HG02763 (cell line): ENCODE results near the gene GTF2IRD2.
A peak's percentile ranks its signal among the peaks of the same experiment; 100 is the strongest.
"Not testable (repeated sequence)": the region's sequence is repeated elsewhere in the genome, so short reads cannot be mapped to it uniquely, and the experiment has no call there.

Source experiments
- ATAC-seq: cut with Tn5 transposase; IDR thresholded peaks from one replicate; pipeline ENCODE4 v1.9.1; 2021; ENCODE audit warnings: mild to moderate bottlenecking, moderate library complexity; ENCODE audit not compliant: unreplicated experiment

Gene GTF2IRD2

DNA sequence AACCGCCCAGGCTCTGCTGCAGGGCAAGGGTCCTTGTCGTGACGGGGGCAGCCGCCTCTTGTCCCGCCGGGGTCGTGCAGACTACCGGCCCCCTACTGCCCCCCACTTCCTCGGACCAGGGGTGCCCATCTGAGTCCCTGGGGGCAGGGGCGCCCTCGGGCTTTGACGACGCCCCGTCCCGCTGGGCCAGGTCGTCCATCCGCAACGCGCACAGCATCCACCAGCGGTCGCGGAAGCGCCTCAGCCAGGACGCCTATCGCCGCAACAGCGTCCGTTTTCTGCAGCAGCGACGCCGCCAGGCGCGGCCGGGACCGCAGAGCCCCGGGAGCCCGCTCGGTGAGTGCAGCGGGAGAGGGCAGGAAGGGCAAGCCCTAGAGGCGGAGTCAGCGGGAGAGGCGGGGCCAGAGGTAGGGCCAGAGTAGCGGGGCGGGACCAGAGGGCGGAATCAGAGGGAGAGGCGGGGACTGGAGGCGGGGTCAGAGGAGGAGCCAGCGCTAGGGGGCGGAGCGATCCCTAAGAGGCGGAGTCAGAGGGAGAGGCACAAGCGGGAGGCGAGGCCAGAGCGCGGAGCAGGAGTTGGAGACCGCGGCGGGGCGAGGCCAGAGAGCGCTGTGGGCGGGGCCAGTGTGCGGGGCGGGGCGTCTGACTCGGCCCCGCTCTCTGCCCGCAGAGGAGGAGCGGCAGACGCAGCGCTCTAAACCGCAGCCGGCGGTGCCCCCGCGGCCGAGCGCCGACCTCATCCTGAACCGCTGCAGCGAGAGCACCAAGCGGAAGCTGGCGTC, 62.8 kb downstream of the GTF2IRD2 start:
- ATAC-seq: peak; percentile 83

DNA sequence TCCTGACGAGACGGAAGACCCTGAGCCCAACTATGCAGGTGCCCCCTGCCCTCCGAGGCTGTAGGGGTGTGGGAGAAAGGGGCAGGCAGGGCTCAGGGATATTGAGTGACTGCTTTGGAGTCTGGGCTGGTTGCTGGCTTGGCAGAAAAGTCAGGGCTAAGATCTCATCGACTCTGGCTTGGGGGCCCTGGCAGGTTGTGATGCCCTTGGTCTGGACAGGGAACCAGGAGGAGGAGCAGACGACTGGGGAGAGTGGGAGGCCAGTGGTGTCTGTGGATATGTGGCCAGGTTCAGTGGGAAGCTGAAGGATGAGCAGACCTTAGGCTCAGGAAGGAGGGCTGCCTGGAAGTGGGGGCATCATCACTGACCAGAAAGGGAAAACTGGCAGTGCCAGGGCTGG, 67.8 kb downstream of the GTF2IRD2 start:
- not testable (repeated sequence) for ATAC-seq

DNA sequence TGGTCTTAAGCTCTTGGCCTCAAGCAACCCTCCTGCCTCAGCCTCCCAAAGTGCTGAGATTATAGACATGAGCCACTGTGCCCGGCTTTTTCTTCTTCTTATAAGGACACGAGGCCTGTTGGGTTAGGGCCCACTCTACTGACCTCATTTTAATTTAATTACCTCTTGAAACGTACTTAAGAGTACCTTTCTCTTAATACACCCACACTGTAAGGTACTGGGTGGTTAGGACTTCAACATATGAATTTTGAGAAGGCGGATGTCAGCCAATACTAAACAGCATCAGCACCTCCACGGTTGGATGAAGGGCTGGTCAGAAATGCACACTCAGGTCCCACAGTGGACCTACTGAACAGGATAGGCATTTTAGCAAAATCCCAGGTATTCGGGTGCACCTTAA, 69.7 kb downstream of the GTF2IRD2 start:
- not testable (repeated sequence) for ATAC-seq

DNA sequence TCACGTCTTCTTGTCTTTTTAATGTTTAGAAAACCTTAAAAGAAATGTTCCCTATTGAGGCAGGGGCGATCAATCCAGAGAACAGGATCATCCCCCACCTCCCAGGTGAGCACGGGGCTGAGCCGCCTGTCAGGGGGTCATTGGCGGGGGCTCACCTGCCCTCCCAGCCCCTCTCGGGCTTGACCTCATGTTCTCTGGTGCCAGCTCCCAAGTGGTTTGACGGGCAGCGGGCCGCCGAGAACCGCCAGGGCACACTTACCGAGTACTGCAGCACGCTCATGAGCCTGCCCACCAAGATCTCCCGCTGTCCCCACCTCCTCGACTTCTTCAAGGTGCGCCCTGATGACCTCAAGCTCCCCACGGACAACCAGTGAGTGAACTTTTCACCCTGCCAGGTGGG, 72.4 kb downstream of the GTF2IRD2 start:
- ATAC-seq: not testable (repeated sequence)

DNA sequence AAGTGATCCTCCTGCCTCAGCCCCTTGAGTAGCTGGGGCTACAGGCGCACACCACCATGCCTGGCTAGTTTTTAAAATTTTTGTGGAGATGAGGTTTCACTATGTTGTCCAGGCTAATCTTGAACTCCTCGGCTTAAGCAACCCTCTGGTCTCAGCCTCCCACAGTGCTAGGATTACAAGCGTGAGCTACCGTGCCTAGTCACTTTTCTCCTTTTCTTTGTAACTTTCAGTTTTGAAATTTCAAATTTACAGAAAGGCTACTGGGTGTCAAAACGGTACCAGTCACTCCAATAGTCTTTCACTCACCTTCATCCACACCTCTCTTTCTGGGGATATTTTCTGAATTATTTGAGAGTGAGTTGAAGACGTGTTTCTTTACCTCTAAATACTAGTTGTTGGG, 76.3 kb downstream of the GTF2IRD2 start:
- ATAC-seq: not testable (repeated sequence)

DNA sequence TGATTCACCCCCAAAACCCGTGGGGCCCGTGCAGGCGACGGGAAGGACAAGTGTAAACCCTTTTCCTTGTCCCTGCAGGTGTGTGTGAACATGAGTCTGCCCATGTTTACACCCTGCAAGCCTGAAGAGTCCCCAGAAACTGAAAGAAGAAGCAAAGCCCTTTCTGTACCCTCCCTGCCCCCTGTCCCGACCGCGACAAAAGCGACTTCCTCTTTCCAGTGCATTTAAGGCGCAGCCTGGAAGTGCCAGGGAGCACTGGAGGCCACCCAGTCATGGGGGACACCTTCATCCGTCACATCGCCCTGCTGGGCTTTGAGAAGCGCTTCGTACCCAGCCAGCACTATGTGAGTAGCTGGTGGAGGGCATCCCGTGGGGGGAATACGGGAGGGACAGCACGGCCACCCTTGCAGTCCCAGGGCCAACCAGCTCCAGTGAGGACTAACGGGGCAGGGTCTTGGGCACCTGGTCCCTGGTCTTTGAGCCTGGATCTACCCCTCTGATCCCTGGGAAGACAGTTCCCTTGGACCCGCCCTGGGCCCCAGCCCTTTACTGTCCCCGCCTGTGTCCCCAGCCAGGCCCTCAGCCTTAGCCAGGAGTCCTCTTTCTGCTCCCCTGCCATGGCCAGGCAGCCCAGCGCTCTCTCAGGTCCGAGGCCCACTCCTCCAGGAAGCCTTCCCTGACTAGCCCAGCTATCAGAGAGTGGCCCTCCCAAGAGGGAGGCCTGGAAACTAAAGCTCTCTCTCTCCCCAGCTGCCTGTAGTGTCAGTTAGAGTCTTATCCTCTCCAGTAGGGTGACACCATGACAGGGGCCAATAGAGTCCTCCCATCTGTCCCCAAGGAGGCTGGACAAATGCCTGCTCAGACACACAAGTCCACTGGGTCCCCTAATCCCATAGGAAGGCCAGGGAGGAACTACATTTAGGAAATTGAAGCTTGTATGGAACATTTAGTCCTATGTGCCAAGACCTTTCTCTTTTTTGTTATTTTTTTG, 77.3 kb downstream of the GTF2IRD2 start, which contains the start of gene NCF1:
Gene NCF1 (plus strand): TSS at position 252 of the 991 bp plus-strand sequence. CDS start 21 bp downstream, at position 273.
- peak; percentile 83 for ATAC-seq

DNA sequence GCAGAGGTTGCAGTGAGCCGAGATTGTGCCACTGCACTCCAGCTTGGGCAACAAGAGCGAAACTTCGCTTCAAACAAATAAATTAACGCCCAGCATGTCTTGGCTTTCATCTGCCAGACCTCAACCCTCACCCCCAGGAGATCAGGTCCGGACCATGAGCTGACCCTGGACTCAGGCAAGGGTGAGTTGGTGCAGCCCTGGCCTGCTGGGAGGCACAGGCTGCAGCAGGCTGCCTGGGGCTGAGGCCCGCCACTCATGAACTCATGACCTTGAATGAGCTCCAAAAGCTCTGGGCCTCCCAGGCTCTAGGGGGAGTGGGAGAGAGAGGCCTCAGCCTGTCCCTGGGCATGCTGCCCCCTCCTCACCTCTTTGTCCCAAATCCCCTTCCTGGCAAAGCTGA, 79.3 kb downstream of the GTF2IRD2 start:
- ATAC-seq: not testable (repeated sequence)

- ATAC-seq: not testable (repeated sequence)
Measured at GRCh38 chr7:74770062-74770461, 81.3 kb downstream of the GTF2IRD2 start.

GRCh38 chr7:74766991-74767390, 84.4 kb downstream of the GTF2IRD2 start:
- not testable (repeated sequence) for ATAC-seq

GRCh38 chr7:74766509-74766908, 84.9 kb downstream of the GTF2IRD2 start:
- not testable (repeated sequence) for ATAC-seq

DNA sequence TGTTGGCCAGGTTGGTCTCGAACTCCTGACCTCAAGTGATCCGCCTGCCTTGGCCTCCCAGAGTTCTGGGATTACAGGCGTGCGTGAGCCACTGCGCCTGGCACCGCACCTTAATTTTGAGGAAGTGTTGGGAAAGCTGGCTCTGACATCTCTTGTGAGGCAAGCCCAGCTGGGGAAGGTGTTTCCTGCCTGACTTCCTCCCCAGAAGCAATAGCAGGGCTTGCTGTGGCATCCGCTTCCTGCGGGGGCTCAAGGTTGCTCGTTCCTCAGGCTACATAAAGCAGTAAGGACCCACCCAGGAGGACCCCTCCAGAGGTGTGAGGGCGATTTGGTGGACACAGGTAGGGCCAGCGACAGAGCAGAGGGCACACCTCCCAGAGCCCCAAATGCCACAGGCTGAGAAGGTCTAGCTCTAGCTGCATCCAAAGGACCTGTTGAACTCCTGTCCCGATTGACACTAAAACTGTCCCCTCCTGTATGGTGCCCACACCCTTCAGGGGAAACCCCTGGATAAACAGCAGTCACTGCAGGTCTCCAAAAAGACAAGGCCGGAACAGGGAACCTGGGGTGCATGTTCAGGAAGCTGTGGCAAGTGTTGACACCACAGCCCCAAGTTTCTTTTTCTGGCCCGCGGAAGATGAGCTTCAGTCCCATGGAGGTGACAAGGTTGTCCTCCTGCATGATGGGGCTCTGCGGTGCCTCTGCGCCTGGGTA, 86.0 kb downstream of the GTF2IRD2 start:
- ATAC-seq: not testable (repeated sequence)

GRCh38 chr7:74758982-74759381, 92.4 kb downstream of the GTF2IRD2 start:
- ATAC-seq: not testable (repeated sequence)

DNA sequence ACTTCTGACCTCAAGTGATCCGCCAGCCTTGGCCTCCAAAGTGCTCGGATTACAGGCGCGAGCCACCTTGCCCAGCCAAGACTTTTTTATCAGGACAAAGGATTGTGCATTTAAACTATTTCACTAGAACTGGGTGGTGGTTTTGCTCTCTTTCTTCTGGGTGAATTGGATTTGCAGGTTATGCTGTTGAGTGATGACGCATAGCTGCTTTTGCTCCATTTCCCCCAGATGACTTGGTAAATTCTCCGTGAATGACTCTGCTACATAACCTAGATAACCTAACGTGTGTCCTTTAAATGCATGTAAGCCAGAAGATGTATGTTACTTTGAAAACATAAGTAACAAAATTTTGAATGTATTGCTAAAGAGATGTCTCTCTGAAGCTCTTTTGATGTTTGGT, 93.1 kb downstream of the GTF2IRD2 start:
- not testable (repeated sequence) for ATAC-seq

DNA sequence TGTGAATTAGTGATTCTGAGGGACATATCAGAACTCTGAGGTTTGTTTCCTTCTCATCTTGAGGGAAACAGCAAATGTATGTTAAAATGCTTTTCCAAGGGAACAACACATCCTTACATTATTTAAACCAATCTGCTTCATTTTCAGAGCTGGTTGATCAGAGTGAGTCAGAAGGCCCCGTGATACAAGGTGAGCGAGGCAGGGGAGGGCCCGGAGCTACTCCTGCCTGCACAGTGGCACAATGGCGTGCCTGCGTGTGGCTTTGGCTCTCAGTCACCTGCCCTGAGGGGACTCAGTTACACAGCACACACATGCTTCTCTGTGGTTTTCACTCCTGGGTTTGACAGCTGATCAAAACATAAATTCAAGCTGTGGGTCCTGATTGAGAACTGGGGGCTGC, 94.7 kb downstream of the GTF2IRD2 start:
- ATAC-seq: not testable (repeated sequence)

DNA sequence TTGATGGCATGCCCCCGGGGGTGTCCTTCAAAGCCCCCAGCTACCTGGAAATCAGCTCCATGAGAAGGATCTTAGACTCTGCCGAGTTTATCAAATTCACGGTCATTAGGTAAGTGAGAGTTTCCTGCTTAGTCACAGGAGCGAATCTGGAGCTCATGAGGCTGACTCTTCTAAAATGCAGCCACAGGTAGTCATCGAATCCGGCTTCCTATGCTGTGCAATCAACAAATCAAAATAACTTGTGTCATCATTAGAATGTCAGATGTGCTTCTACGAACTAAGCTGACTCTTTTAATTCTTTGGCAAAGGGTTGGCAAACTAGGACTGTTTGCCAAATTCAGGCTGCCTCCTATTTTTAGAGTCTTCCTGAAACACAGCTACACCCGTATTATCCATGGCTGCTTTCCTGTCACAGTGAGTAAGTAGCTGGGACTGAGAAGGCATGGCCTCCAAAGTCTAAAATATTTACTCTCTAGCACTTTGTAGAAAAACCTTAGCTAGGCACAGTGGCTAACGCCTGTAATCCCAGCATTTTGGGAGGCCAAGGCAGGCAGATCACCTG, 97.4 kb downstream of the GTF2IRD2 start:
- ATAC-seq: not testable (repeated sequence)
